GM12878 (cell line): Measurements from ENCODE around the gene ASIC3. TPM values are rescaled to one million over a fixed set of nuclear protein-coding genes. Genes with fewer than 3 reads are reported as not detected.

Source experiments
- ATAC-seq: fragments of 200-7000 bp; cut with Tn5 transposase; 3 replicates; pipeline ENCODE4 v1.9.1; 2020; ENCODE audit warnings: mild to moderate bottlenecking, moderate library complexity
- BruUV-seq: library from RNA; stranded (reverse); fragments of 400-500 nt; replicated peaks from 2 replicates; lab custom pipeline; 2021; lab: Mats Ljungman, UMichigan
- CTCF ChIA-PET: fragments of 300-600 bp; sonication (Branson Sonifier 250); formaldehyde crosslinking; extraction: SDS; loops from one replicate; lab custom pipeline; 2021; ENCODE audit warnings: inconsistent platforms; lab: Yijun Ruan, JAX
- POLR2A ChIA-PET: fragments of 350-600 bp; formaldehyde crosslinking; extraction: SDS; loops from one replicate; lab custom pipeline; 2021; ENCODE audit warnings: inconsistent platforms; lab: Charles Lee
- RAD21 ChIA-PET: fragments of 300-600 bp; sonication (Branson Sonifier 250); formaldehyde crosslinking; loops from one replicate; lab custom pipeline; 2023; ENCODE audit warnings: antibody characterized with exemption; ENCODE audit not compliant: unreplicated experiment; lab: Charles Lee
- SMC1A ChIA-PET: fragments of 300-600 bp; sonication (Branson Sonifier 250); formaldehyde crosslinking; loops from one replicate; lab custom pipeline; 2023; ENCODE audit not compliant: unreplicated experiment, uncharacterized antibody; lab: Charles Lee
- DNase-seq: peaks from one replicate; pipeline ENCODE4 v3.0.0-alpha.2; 2011; ENCODE audit warnings: low read depth, low spot score
- FAIRE-seq: peaks from 3 replicates; lab custom pipeline; 2011; peaks lifted over from hg19 to GRCh38; lab: Jason Lieb, UNC
- H2AFZ ChIP-seq: 2 replicates; pipeline ENCODE4 v1.6.0; 2011; ENCODE audit warnings: low read depth, low read length, control low read depth; ENCODE audit not compliant: control insufficient read depth
- H3K27ac ChIP-seq: 2 replicates; pipeline ENCODE4 v1.5.1; 2011; ENCODE audit warnings: control low read depth; ENCODE audit not compliant: control insufficient read depth, insufficient read depth
- H3K27me3 ChIP-seq, 2 experiments: replicated peaks in 1 of 2; 2 replicates each; pipeline versions ENCODE4 v1.6.0 to v1.6.1; 2011; ENCODE audit warnings: low read length in 1 of 2; ENCODE audit not compliant: control insufficient read depth in 2 of 2, insufficient read depth in 2 of 2
- H3K36me3 ChIP-seq, 2 experiments: 2 replicates each; pipeline ENCODE4 v1.5.1; 2011; ENCODE audit warnings: low read length in 1 of 2; ENCODE audit not compliant: control insufficient read depth in 2 of 2, insufficient read depth in 2 of 2
- H3K4me1 ChIP-seq: 2 replicates; pipeline ENCODE4 v1.6.1; 2011; ENCODE audit warnings: mild to moderate bottlenecking, low read length, moderate library complexity, mixed read lengths; ENCODE audit not compliant: control insufficient read depth, insufficient read depth
- H3K4me2 ChIP-seq: 2 replicates; pipeline ENCODE4 v1.6.0; 2011; ENCODE audit warnings: control low read depth; ENCODE audit not compliant: control insufficient read depth, insufficient read depth
- H3K4me3 ChIP-seq: fragments of 200-600 bp; sonication (generic); 2 replicates; pipeline ENCODE4 v1.5.1; 2016
- H3K79me2 ChIP-seq: 2 replicates; pipeline ENCODE4 v1.6.0; 2011; ENCODE audit warnings: low read length; ENCODE audit not compliant: control insufficient read depth, insufficient read depth
- H3K9ac ChIP-seq: 2 replicates; pipeline ENCODE4 v1.8.0; 2011; ENCODE audit warnings: low read length, control low read depth, mixed read lengths; ENCODE audit not compliant: control insufficient read depth, insufficient read depth
- H3K9me3 ChIP-seq: replicated peaks from 3 replicates; pipeline ENCODE4 v1.5.1; 2011; ENCODE audit warnings: mild to moderate bottlenecking, low read length; ENCODE audit not compliant: control insufficient read depth, insufficient read depth
- H4K20me1 ChIP-seq: 2 replicates; pipeline ENCODE4 v1.6.0; 2011; ENCODE audit not compliant: control insufficient read depth, insufficient read depth
- E2F8 ChIP-seq: fragments of 450-650 bp; IDR thresholded peaks from 2 replicates; pipeline ENCODE4 v1.6.1; 2018; ENCODE audit warnings: mild to moderate bottlenecking, low read depth, moderate library complexity; ENCODE audit not compliant: partially characterized antibody
- EP300 ChIP-seq, 2 experiments: fragments of 150-350 bp in 1 of 2; IDR thresholded peaks; 2 replicates each; pipeline ENCODE4 v1.6.1; 2011 to 2012; ENCODE audit warnings: low read depth in 2 of 2, low read length in 2 of 2, borderline replicate concordance in 1 of 2, improper control_type of control experiment in 1 of 2, inconsistent platforms in 1 of 2; ENCODE audit not compliant: control insufficient read depth in 1 of 2
- HDAC6 ChIP-seq: fragments of 200-600 bp; sonication (generic); IDR thresholded peaks from one replicate; pipeline ENCODE4 v1.8.0; 2017; ENCODE audit warnings: antibody characterized with exemption; ENCODE audit not compliant: unreplicated experiment
- IKZF2 ChIP-seq, 2 experiments: fragments of 450-650 bp; IDR thresholded peaks; 2 replicates each; pipeline ENCODE4 v1.6.1; 2017; ENCODE audit warnings: mild to moderate bottlenecking in 2 of 2, moderate library complexity in 2 of 2
- POLR2AphosphoS2 ChIP-seq: IDR thresholded peaks from 2 replicates; pipeline ENCODE4 v1.6.1; 2011; ENCODE audit warnings: low read depth, mild to moderate bottlenecking, low read length, improper control_type of control experiment, moderate library complexity
- RAD21 ChIP-seq: IDR thresholded peaks from 2 replicates; pipeline ENCODE4 v1.6.1; 2011; ENCODE audit warnings: mild to moderate bottlenecking, low read depth, low read length, moderate library complexity; ENCODE audit not compliant: insufficient read depth
- RUNX3 ChIP-seq: IDR thresholded peaks from 2 replicates; pipeline ENCODE4 v1.6.1; 2012; ENCODE audit warnings: low read length, inconsistent platforms
- SPI1 ChIP-seq: IDR thresholded peaks from 2 replicates; pipeline ENCODE4 v1.6.1; 2011; ENCODE audit warnings: low read depth, mild to moderate bottlenecking, low read length, moderate library complexity, borderline replicate concordance; ENCODE audit not compliant: insufficient read depth
- USF2 ChIP-seq: IDR thresholded peaks from 2 replicates; pipeline ENCODE4 v1.6.1; 2011; ENCODE audit warnings: low read depth, low read length, improper control_type of control experiment, borderline replicate concordance
- YBX1 ChIP-seq: fragments of 450-650 bp; IDR thresholded peaks from 2 replicates; pipeline ENCODE4 v1.6.1; 2016; ENCODE audit warnings: antibody characterized with exemption
- ZBTB11 ChIP-seq: fragments of 450-650 bp; formaldehyde crosslinking; IDR thresholded peaks from 2 replicates; pipeline ENCODE4 v1.5.0; 2022; ENCODE audit warnings: mild to moderate bottlenecking, missing genetic modification characterization
- ZBTB4 ChIP-seq: fragments of 450-650 bp; formaldehyde crosslinking; IDR thresholded peaks from 2 replicates; pipeline ENCODE4 v1.4.0; 2022; ENCODE audit warnings: mild to moderate bottlenecking, moderate library complexity
- ZNF24 ChIP-seq: fragments of 450-650 bp; IDR thresholded peaks from 2 replicates; pipeline ENCODE4 v1.6.1; 2017; ENCODE audit warnings: antibody characterized with exemption, mild to moderate bottlenecking
- ZSCAN29 ChIP-seq: fragments of 450-650 bp; IDR thresholded peaks from 2 replicates; pipeline ENCODE4 v1.6.1; 2017; ENCODE audit warnings: mild to moderate bottlenecking, moderate library complexity
- WGBS: methylation state at CpG from one replicate; pipeline ENCODE4 v1.1.6; 2016; ENCODE audit warnings: low lambda C conversion rate; ENCODE audit not compliant: insufficient replicate concordance, insufficient coverage; ENCODE audit errors: missing lambda C conversion rate; 5-methylcytosine and 5-hydroxymethylcytosine counted together
- in situ Hi-C: fragments of 300-500 bp; cut with MboI; formaldehyde crosslinking; loops from 9 replicates; pipeline ENCODE4 v1.14.3; 2018; ENCODE audit warnings: mixed read lengths
- intact Hi-C: fragments of 100-400 bp; cut with micrococcal nuclease; formaldehyde crosslinking; loops from one replicate; pipeline ENCODE4 v1.14.2; 2022; ENCODE audit not compliant: unreplicated experiment
- polyA plus RNA-seq, 11 experiments: library from polyadenylated mRNA; depleted of rRNA in 4 of 11; unstranded in 6 of 11; stranded (reverse) in 5 of 11; fragments of >200 nt; fragmentation: Nextera tagmentation in 4 of 11; fragmentation: Illumina TruSeq in 1 of 11; extraction: Ambion mirVana in 4 of 11; extraction: Trizol in 1 of 11; gene quantifications; 1 replicate in 1 of 11; 2 replicates in 10 of 11; pipeline versions ENCODE4 v1.2.1 to v1.2.3, GENCODE V29; 2011 to 2016; ENCODE audit warnings: inconsistent platforms in 2 of 11, missing spikeins in 2 of 11, low read depth in 1 of 11
- total RNA-seq, 4 experiments: library from RNA; depleted of rRNA in 3 of 4; stranded (reverse); fragments of >200 nt in 3 of 4; fragmentation: Illumina TruSeq in 1 of 4; extraction: Trizol in 1 of 4; gene quantifications; 2 replicates each; pipeline versions ENCODE4 v1.2.1 to v1.2.3, GENCODE V29; 2013 to 2021

ASIC3 gene
- total and polyA plus RNA-seq, 10 of the 15 experiments (the other 5 are each of a cell fraction or from before 2014, with no cell fraction given): 0.07 to 1.0 (median 0.44) TPM; not detected in 4

GRCh38 chr7:151014950-151015349 lies 33.4 kb upstream of the ASIC3 start:
- H3K9ac ChIP-seq: no peak overlapping the region
- no peak overlapping the region for H3K4me3 ChIP-seq
- in situ Hi-C loops: no loop called here
- H3K4me2 ChIP-seq: no peak overlapping the region
- H3K36me3 ChIP-seq: no peaks in the 10 kb centered on the region
- no peaks in the 10 kb centered on the region for H4K20me1 ChIP-seq
- DNase-seq (no peak), ATAC-seq (no peak), FAIRE-seq (no peak)
- RAD21 ChIA-PET: no interaction called here
- no peak overlapping the region for H2AFZ ChIP-seq
- peaks cover 9% of the 10 kb centered on the region for H3K4me1 ChIP-seq
- POLR2A ChIA-PET: no interaction called here
- WGBS: 41% methylated on average over 8 of the region's 8 CpGs
- no peaks in the 10 kb centered on the region for H3K79me2 ChIP-seq
- no peak overlapping the region for H3K27ac ChIP-seq
- intact Hi-C loops: loop anchor here (5.0 kb wide), 1 partner anchor 97 kb away; no protein-coding TSS in a partner anchor
- SMC1A ChIA-PET: no interaction called here
- BruUV-seq: no TSS peak
- CTCF ChIA-PET: interaction anchor here (1.3 kb wide), 1 partner anchor 96 kb away, joined by 3 read pairs; no protein-coding TSS in a partner anchor
- no peaks in the 10 kb centered on the region for H3K9me3 ChIP-seq
- H3K27me3 ChIP-seq: peaks cover 6 to 7% of the 10 kb centered on the region in 2 experiments; a peak in 3 of 4 replicates
- TF ChIP-seq ZBTB11 (CRISPR knock-in tag) (no peak), USF2 (no peak), POLR2AphosphoS2 (no peak), ZNF24 (no peak), ZSCAN29 (no peak), HDAC6 (no peak), SPI1 (no peak), ZBTB4 (CRISPR knock-in tag) (no peak), RUNX3 (no peak), IKZF2 (IDR thresholded peaks at IDR 0.05) (no peak), YBX1 (no peak), EP300 (IDR thresholded peaks at IDR 0.05; ENCODE audit: borderline replicate concordance in 1 of 2, control insufficient read depth in 1 of 2, low read depth in 2 of 2, low read length in 2 of 2) (no peak), E2F8 (no peak), RAD21 (no peak)
